Glomerular endothelial cell (primary cell): Measurements from ENCODE around the gene RAB11FIP2. TPM values are rescaled to one million over a fixed set of nuclear protein-coding genes. Genes with fewer than 3 reads are reported as not detected.
"Not testable (repeated sequence)": the region's sequence is repeated elsewhere in the genome, so short reads cannot be mapped to it uniquely, and the experiment has no call there.

Experiments used
- DNase-seq: peaks from one replicate; pipeline ENCODE4 v3.0.0-alpha.2; 2011; ENCODE audit warnings: low read depth, low spot score; ENCODE audit errors: extremely low read depth
- total RNA-seq: library from RNA; depleted of rRNA; stranded (reverse); fragments of >200 nt; gene quantifications from 2 replicates; pipeline ENCODE4 v1.2.3, GENCODE V29; 2015

The RAB11FIP2 gene, protein sequence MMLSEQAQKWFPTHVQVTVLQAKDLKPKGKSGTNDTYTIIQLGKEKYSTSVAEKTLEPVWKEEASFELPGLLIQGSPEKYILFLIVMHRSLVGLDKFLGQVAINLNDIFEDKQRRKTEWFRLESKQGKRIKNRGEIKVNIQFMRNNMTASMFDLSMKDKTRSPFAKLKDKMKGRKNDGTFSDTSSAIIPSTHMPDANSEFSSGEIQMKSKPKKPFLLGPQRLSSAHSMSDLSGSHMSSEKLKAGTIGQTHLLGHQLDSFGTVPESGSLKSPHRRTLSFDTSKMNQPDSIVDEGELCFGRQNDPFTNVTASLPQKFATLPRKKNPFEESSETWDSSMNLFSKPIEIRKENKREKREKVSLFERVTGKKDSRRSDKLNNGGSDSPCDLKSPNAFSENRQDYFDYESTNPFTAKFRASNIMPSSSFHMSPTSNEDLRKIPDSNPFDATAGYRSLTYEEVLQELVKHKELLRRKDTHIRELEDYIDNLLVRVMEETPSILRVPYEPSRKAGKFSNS
- 4.8 and 11.7 TPM in 2 replicates for total RNA-seq

DNA sequence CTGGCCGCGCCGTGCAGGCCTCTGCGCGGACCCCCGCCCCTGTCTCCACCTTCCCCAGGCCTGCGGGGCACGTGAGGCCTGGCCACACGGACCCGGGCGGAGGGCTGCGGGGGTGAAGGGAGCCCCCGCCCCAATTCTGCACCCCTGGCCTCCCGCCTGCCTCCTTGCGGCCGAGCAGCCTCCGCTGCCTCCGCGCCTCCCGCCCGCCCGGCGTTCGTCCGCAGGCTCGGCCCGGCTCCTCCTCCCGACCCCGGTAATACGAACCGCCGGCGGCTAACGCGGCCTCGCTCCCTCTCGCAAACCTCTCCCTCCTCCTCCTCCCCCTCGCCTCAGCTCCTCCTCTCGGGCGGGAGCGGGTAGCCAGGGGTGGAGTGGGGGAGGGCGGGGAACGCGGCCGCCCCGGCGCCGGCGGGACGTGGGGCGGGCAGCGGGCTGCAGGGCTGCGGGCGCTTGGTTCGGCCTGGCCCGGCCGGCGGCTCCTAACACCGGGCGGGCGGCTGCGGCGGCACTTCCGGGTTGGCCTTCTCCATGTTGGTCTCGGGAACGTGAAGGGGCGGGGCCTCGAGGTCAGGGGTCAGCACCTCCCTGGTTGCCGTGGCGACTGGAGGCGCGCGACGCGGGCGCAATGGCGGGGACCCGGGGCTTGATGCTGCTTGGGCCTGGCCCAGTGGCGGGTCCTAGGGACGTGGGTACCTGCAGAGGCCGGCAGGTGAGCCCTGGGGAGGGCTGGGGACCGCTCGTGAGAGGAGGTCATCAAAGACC, at the start of gene RAB11FIP2:
Gene RAB11FIP2, minus strand, starts transcription at position 547 of the 762 bp plus-strand sequence. CDS start 778 bp downstream, outside the sequence.
- DNase-seq, result peak; percentile 22

DNA sequence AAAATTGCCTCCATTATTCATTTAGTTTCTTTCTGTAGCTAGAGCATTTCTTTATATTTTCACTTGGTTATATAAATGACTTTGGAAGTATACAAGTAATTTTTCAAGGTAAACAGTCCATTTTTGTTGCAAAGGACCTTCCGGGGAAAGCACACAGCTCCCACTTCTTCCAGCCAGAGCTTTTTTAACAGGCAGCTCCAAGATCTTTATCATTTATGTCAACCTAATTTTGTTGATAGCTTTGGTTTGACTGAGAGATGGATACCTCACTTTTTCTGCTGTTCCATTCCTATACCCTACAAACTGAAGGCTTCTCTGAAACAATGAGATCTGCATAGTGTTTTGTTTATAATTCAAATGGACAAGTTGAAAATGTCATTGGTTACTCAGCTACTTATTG, 49.3 kb upstream of the RAB11FIP2 start:
- no peak for DNase-seq

DNA sequence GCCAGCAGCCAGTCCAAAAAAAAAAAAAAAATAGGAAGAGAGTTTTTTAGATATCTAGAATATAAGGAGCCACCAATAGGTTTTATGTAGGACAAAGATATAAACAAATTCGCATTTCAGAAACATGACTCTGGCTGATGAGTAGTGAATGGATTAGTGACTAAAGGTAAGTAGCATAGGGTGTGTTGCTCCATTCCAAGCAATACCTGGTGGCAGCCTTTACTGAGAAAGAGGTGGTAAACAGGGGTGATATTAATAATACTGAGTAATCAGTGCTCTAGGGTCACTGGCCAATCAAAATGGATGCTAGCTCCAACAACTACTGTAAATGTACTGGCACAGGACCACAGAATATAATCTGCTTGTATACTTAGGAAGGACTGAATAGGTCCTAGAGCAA, 45.5 kb upstream of the RAB11FIP2 start:
- DNase-seq, result no peak

DNA sequence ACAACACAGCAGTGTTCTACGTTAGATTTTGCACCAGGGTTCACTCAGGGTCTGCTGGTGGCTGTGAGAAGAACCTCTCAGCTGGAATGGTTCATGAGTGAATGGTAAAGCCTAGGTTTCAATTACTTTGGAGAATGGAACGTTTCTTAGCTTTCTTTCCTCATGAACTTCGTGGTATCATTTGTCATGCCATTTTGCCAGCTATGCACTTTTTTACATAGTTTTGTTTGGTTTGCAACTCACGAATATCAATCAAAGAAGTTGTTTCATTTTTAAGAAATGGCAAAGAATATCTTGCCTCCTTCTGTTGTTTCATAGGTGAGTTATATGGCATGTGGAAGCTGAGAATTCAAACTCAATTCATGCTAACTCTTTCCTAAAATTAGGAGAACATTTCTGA, 34.1 kb upstream of the RAB11FIP2 start:
- DNase-seq, result no peak

DNA sequence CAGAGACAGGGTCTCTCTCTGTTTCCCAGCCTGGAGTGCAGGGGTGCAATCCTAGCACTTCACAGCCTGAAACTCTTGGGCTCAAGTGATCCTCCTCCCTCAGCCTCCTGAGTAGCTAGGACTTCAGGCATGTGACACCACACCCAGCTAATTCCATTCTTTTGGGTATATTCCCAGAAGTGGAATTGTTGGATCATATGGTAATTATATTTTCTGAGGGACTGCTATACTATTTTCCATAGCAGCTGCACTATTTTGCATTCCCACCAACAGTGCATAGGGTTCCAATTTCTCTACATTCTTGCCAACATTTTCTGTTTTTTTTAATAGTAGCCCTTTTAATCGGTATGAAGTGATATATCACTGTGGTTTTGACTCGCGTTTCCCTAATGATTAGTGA, 30.0 kb upstream of the RAB11FIP2 start:
- DNase-seq, result no peak

DNA sequence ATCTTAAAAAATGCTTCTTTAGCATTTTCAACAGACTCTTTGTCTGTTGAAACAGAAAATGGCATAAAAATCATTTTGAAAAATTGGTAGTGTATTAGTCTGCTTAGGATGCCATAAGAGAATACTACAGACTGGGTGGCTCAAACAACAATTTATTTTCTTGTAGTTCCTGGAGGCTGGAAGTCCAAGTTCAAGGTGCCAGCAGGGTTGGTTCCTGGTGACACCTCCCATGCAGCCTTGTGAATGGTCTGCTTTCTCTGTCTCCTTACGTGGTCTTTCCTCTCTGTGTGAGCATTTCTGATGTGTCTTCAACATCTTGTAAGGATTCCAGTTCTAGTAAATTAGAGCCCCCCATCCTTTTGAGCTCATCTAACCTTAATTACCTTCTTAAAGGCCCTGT, 26.1 kb upstream of the RAB11FIP2 start:
- no peak for DNase-seq

DNA sequence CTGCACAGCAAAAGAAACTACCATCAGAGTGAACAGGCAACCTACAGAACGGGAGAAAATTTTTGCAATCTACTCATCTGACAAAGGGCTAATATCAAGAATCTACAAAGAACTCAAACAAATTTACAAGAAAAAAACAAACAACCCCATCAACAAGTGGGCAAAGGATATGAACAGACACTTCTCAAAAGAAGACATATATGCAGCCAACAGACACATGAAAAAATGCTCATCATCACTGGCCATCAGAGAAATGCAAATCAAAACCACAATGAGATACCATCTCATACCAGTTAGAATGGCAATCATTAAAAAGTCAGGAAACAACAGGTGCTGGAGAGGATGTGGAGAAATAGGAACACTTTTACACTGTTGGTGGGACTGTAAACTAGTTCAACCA, 20.6 kb upstream of the RAB11FIP2 start:
- not testable (repeated sequence) for DNase-seq

DNA sequence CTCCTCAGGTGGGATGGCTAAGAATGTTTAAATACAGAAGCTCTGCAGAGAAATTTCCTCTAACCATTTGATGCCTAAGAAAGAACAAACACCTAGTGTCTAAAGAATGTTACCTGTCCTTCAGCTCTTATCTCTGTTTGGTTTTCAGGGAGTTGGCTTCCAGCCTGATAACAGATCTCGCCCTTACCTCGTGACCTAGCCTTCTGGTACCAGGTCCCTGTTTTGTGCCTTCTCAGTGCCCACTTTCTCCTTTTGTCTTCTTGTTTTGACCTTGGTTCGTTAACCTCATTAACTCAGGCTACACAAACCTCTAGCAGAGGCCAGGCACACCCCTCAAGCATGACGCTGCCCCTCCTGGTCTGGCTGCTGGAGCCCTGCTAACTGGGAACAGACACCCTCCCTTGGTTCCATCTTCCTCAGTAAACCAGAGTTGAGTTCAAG, 16.1 kb upstream of the RAB11FIP2 start:
- DNase-seq, result no peak

DNA sequence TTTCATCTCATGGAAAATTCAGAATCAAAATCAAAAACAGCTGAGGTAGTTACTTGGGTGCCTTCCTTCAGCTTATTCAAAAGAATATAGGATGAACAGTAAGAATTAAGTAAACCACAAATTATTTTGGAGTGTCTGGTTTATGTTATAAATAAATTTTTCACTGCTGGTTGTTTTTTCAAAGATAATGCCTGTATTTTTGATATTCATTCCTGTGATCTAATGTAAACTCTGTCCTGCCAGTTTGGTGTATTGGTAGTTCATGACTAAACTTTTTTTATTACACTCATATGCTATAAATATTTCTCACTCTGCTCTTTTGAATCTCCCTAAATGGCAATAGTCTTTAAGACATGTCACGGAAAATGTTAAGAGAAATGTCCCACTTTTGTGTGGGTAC, 11.6 kb upstream of the RAB11FIP2 start:
- DNase-seq, result no peak

DNA sequence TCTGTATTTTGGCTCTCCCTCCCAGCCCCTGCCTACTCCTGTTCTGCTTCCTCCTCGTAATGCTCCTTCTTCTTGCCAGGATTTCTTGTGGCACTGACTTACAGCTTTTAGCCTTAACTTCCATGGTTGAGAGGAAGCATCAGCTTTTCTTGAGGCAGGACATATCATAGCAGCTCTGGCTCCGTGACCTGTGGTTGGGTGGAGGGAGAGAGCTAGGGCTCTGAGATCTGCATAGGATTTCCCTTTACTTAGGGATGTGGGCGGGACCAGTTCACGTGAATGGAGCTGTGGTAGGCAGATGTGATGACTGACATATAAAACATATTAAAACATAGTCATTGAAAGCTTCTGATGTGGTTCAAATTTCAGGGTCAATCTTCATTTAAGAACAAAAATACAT, 10.6 kb upstream of the RAB11FIP2 start:
- DNase-seq, result no peak

DNA sequence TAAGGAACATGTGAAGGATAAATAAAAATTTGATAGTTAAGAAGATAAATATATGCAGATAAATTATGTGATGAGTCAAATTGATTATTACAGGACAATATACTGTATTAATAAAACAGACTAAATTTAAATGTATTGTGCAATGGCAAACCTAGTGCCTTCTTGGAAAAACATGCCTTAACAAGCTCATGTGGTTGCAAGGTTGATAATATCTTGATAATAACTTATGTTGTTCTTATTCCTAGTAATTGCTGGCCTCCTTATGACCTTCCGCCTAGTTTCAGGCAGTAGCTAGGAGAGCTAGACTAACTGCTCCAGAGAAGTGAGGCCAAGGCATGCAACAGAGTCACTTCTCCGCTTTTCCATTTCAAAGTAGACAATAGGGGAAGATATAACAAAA, 7.6 kb upstream of the RAB11FIP2 start:
- DNase-seq, result no peak

DNA sequence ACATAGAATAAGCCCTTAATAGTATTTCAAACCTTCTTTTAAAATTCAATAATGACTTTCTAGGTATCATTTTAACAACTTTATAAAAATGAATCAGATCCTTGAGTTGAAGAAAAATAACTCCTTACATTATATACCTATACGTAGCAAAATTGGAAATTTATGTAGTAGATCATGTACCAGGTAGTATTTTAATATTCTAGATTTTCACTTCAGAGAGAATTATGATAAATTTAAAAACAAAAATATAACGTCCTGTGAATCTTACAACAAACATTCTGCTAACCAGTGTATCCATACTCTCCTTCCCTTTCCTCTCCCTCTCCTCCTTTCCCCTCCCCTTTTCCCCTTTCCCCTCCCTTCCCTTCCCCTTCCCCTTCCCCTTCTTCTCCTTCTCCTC, 6.1 kb upstream of the RAB11FIP2 start:
- no peak for DNase-seq

DNA sequence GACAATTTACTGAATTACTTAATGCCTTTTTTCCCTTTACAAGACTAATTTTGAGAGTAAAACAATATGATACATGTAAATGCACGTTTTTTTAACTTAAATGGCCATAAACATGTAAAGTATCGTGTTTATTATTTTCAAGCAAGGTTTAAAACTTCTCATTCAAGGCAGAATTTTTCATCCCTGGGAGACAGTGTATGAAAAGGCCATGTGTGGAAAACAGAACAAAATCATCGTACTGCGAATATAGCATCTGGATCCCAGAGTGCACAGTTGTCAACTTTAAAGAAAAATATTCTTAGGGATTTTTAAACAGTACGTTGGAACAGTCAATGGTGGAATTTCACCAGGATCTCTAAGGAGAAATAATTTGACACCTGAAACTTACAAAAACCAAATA, 1.1 kb upstream of the RAB11FIP2 start:
- DNase-seq, result no peak

DNA sequence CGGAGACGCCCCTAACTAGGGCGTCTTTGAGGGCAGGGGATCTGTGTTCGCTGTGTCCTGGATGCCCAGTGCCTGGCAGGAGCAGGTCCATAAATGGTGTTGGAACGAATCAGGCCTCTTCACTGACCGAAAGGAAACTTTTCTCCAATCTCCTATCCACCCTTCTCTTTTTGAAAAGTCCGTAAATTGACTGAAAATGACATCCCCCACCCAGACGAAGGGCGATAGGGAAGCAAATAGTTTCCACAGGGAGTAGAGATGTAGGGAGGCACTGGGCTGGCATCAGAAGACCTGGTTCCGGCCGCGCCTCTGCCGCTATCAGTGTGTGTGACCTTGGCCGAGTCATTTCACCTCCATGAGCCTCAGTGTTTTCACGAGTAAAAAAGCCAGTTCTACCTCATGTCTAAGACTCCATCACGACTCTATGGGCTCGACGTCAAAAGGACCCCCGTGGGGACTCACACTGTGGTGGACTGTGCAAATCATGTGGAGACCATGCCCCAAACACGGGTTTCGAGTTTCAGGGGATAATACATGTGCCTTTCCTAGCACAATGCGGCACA, 497 bp upstream of the RAB11FIP2 start:
- no peak for DNase-seq

DNA sequence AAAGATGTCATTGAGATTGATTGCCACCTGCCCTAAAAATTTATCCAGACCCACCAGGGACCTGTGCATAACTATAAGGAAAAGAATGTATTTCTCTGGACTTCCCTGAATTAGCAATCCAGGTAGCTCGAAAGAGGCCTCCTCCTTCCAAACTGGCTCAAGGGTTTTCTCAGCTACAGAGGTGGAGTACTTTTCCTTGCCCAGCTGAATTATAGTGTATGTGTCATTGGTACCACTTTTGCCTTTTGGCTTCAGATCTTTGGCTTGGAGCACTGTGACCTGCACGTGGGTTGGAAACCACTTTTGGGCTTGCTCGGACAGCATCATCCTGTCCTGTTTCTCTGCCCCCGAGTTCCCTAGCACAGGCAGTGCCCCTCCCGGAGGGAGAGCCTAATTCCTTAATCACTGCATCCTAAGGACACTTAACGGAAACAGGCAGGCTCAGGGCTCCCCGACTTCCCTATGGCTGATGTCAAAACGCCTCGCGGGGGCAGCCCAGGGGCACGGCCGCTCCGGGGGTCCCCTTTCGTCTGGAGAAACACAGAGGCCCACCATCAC, 825 bp downstream of the RAB11FIP2 start:
- DNase-seq, result no peak

DNA sequence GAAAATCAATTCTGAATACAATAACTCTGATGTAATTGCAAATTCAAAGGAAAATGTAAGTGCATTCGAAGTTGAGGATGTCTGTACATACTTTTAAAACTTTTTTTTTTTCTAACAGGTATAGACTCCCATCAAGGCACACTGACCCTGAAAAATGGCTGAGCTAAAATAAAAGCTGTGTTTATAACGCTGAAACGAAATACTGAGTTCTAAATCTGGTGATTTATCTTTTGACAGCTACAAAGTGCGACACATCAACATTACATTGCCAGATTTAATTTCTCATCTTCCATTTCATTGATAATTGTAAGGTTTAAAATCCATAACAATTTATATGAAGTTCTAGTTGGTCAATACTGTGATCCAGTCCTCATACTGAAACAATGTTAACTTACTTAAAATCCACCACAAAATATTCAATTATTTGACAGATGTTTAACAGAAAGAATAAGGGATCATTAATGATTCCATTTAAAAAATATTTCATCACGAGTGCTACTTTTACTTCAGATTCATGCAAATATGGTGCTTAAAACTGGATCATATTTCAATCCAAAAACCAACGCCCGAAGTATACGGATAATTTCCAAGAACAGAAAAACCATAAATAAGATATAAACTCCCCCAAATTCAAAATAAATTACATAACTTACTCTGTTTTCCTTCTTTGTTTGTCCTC, 1.4 kb downstream of the RAB11FIP2 start:
- DNase-seq, result no peak

DNA sequence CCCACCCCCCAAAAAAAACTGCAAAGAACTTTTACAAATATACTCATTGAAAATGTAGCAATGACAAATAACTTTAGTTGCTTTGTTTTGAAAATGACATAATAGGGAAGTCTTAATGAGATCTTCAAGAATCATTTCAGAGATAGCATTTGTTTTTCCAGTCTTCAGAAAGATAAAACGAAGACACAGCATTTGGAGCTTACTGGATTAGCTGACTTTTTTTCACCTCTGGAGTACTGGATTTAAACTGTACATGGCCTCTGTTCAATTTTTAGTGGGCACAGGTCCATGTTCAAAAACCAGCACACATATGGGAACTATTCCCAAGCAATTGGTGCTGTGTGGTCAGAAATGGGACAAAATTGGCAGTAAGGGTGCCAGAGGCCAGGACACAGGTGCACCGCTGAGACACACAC, 3.9 kb downstream of the RAB11FIP2 start:
- no peak for DNase-seq

DNA sequence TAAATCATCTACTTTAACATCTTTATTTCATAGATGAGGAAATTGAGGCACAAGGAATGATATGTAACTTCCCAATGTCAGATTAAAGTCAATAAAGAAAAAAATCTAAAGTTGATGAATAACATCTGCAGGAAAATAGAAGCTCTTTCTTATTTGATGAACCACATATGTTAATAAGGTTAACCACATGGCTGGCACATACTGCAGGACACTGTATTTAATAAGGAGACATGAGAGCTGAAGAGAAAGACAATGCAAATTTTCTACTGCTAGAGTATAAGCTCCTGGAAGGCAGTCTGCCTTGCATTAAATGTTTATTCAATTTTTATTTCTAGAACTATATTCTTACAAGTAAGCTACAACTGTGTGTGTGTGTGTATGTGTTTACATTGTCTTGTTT, 4.4 kb downstream of the RAB11FIP2 start:
- no peak for DNase-seq

DNA sequence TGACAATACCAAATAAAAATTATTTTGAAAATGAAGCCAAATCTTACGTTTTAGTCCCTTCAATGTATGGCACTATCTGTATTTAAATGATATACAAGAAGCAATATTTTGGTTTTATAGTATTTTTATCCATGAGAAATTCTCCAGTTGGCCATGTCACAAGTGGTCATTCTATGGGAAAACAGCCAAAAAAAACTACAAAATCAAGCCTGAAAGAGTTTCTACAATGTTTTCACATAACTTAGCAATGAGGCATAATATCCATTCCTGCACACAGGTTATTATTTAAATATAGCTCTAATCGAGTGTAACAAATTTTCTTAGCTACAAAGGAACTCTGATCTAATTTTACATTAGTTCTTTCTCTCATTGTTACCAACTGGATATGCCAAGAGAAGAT, 5.4 kb downstream of the RAB11FIP2 start:
- peak; percentile 34 for DNase-seq

DNA sequence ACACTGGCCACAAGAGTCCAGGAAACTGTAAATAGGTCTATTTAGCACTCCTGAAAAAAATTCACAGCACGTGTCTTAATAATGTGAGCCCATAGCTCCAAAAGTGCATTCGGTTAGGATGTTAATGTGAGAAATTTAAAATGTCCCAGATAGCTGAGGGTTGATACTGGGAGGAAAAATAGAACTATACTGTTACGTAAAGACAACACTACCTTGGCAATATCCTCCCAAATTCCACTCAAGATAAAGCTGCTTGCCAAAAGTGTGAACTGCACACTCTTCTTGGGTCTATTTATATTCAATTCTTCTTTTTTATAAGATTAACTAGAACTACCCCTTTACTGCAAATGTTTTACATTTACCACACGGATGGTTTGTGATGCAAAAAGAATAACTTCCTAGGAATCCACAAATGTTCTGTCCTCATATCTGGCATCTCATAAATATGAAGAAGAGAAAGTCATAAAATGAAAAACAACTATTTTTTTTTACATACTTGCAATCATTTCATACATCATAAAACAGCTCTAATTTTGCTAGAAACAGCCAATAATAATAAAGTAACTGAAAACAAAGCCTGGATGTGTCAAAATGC, 10.4 kb downstream of the RAB11FIP2 start:
- no peak for DNase-seq
